Trophoblast cell (in vitro differentiated cells and primary cell): Measurements from ENCODE around the gene ADARB2.

ENCODE experiments used
- DNase-seq, 2 donors: peaks; one replicate each; pipeline ENCODE4 v3.0.0-alpha.2; 2016
- H2AFZ ChIP-seq: 2 replicates; pipeline ENCODE4 v1.6.1; 2013; ENCODE audit warnings: low read length, moderate library complexity, mild to moderate bottlenecking; ENCODE audit not compliant: insufficient read depth, poor library complexity
- H2AK5ac ChIP-seq: 2 replicates; pipeline ENCODE4 v1.6.1; 2013; ENCODE audit warnings: mild to moderate bottlenecking, low read length
- H2BK120ac ChIP-seq: 2 replicates; pipeline ENCODE4 v1.6.1; 2013; ENCODE audit warnings: low read length, mild to moderate bottlenecking, moderate library complexity; ENCODE audit not compliant: insufficient read depth, poor library complexity
- H2BK12ac ChIP-seq: 2 replicates; pipeline ENCODE4 v1.6.1; 2013; ENCODE audit warnings: mild to moderate bottlenecking, low read length, moderate library complexity
- H2BK5ac ChIP-seq: 2 replicates; pipeline ENCODE4 v1.6.1; 2013; ENCODE audit warnings: low read length, low read depth, moderate library complexity, mild to moderate bottlenecking; ENCODE audit not compliant: poor library complexity
- H3K14ac ChIP-seq: 2 replicates; pipeline ENCODE4 v1.6.1; 2013; ENCODE audit warnings: mild to moderate bottlenecking, low read length
- H3K18ac ChIP-seq: 2 replicates; pipeline ENCODE4 v1.6.1; 2013; ENCODE audit warnings: mild to moderate bottlenecking, low read length
- H3K23ac ChIP-seq: 2 replicates; pipeline ENCODE4 v1.6.1; 2013; ENCODE audit warnings: low read length
- H3K27ac ChIP-seq: 2 replicates; pipeline ENCODE4 v1.5.1; 2013; ENCODE audit warnings: low read depth, mild to moderate bottlenecking, inconsistent platforms, low read length, moderate library complexity
- H3K27me3 ChIP-seq: 2 replicates; pipeline ENCODE4 v1.6.1; 2013; ENCODE audit warnings: inconsistent platforms, mild to moderate bottlenecking, low read length, moderate library complexity; ENCODE audit not compliant: insufficient read depth
- H3K36me3 ChIP-seq, 2 experiments: 1 replicate in 1 of 2; 2 replicates in 1 of 2; pipeline ENCODE4 v1.6.1; 2013; ENCODE audit warnings: low read length in 2 of 2, mild to moderate bottlenecking in 2 of 2, moderate library complexity in 1 of 2; ENCODE audit not compliant: insufficient read depth in 2 of 2, control insufficient read depth in 1 of 2
- H3K4ac ChIP-seq: 2 replicates; pipeline ENCODE4 v1.6.1; 2013; ENCODE audit warnings: low read depth, mild to moderate bottlenecking, low read length, moderate library complexity
- H3K4me1 ChIP-seq, 2 experiments: 1 replicate in 1 of 2; 2 replicates in 1 of 2; pipeline ENCODE4 v1.6.1; 2013; ENCODE audit warnings: low read length in 2 of 2, mild to moderate bottlenecking in 2 of 2, moderate library complexity in 1 of 2; ENCODE audit not compliant: insufficient read depth in 2 of 2, control insufficient read depth in 1 of 2
- H3K4me2 ChIP-seq: 2 replicates; pipeline ENCODE4 v1.6.1; 2013; ENCODE audit warnings: inconsistent platforms, mild to moderate bottlenecking, low read length, moderate library complexity
- H3K4me3 ChIP-seq: 2 replicates; pipeline ENCODE4 v1.5.1; 2013; ENCODE audit warnings: mild to moderate bottlenecking, low read depth, low read length, inconsistent platforms
- H3K79me1 ChIP-seq: one replicate; pipeline ENCODE4 v1.6.1; 2013; ENCODE audit warnings: low read length
- H3K79me2 ChIP-seq: 2 replicates; pipeline ENCODE4 v1.6.1; 2013; ENCODE audit warnings: low read length, mild to moderate bottlenecking; ENCODE audit not compliant: control insufficient read depth, insufficient read depth, poor library complexity
- H3K9ac ChIP-seq: 2 replicates; pipeline ENCODE4 v1.6.1; 2013; ENCODE audit warnings: mild to moderate bottlenecking, low read length
- H3K9me3 ChIP-seq: 2 replicates; pipeline ENCODE4 v1.6.1; 2013; ENCODE audit warnings: low read depth, mild to moderate bottlenecking, control low read depth, inconsistent platforms, low read length; ENCODE audit not compliant: insufficient read depth
- H4K12ac ChIP-seq: 2 replicates; pipeline ENCODE4 v1.6.1; 2013; ENCODE audit warnings: low read depth, mild to moderate bottlenecking, low read length, moderate library complexity
- H4K8ac ChIP-seq: 2 replicates; pipeline ENCODE4 v1.6.1; 2013; ENCODE audit warnings: low read depth, mild to moderate bottlenecking, low read length, moderate library complexity
- H4K91ac ChIP-seq: one replicate; pipeline ENCODE4 v1.6.1; 2013; ENCODE audit warnings: low read depth, mild to moderate bottlenecking, low read length, moderate library complexity
- WGBS: extraction: QIAGEN DNeasy Blood & Tissue Kit; methylation state at CpG from one replicate; pipeline ENCODE4 v1.1.7; 2013; ENCODE audit warnings: missing lambda C conversion rate; ENCODE audit not compliant: insufficient read length, insufficient coverage; ENCODE audit errors: extremely low coverage; 5-methylcytosine and 5-hydroxymethylcytosine counted together

Gene ADARB2

GRCh38 chr10:1665021-1665661 is 72.2 kb downstream of the ADARB2 start:
- no peak overlapping the region for H3K9ac ChIP-seq
- H3K4me1 ChIP-seq = no peaks in the 10 kb centered on the region
- no peak overlapping the region for H3K4ac ChIP-seq
- no peak overlapping the region for H2AFZ ChIP-seq
- H2BK5ac ChIP-seq = no peak overlapping the region
- H3K79me2 ChIP-seq = no peaks in the 10 kb centered on the region
- H2BK120ac ChIP-seq = no peak overlapping the region
- H3K4me3 ChIP-seq = no peak overlapping the region
- H4K8ac ChIP-seq = no peak overlapping the region
- H3K79me1 ChIP-seq = no peaks in the 10 kb centered on the region
- H3K9me3 ChIP-seq = peaks cover 6% of the 10 kb centered on the region
- no peaks in the 10 kb centered on the region for H3K27me3 ChIP-seq
- no peak overlapping the region for H4K91ac ChIP-seq
- no peak overlapping the region for H3K14ac ChIP-seq
- H4K12ac ChIP-seq = no peak overlapping the region
- no peak overlapping the region for H3K4me2 ChIP-seq
- whole genome bisulfite sequencing = no CpG with 5 or more reads among the region's 20 CpGs
- H3K36me3 ChIP-seq = no peaks in the 10 kb centered on the region
- H3K27ac ChIP-seq = no peak overlapping the region
- H3K23ac ChIP-seq = no peak overlapping the region
- H2BK12ac ChIP-seq = no peak overlapping the region
- no peak overlapping the region for H3K18ac ChIP-seq
- H2AK5ac ChIP-seq = no peak overlapping the region
- no peak for DNase-seq

- H3K23ac ChIP-seq = no peak overlapping the region
Measured at GRCh38 chr10:1664333-1664964, 72.9 kb downstream of the ADARB2 start.

GRCh38 chr10:1663226-1663625 is 74.1 kb downstream of the ADARB2 start:
- peaks cover 6% of the 10 kb centered on the region for H3K9me3 ChIP-seq
- no peak overlapping the region for H3K27ac ChIP-seq
- H3K79me1 ChIP-seq = no peaks in the 10 kb centered on the region
- no peak overlapping the region for H2AFZ ChIP-seq
- no peak overlapping the region for H4K8ac ChIP-seq
- H3K4me3 ChIP-seq = no peak overlapping the region
- H2AK5ac ChIP-seq = no peak overlapping the region
- no peak overlapping the region for H4K12ac ChIP-seq
- H3K36me3 ChIP-seq = no peaks in the 10 kb centered on the region
- H3K14ac ChIP-seq = no peak overlapping the region
- no peak overlapping the region for H3K4ac ChIP-seq
- no peak overlapping the region for H3K23ac ChIP-seq
- H3K79me2 ChIP-seq = no peaks in the 10 kb centered on the region
- H2BK120ac ChIP-seq = no peak overlapping the region
- no peak overlapping the region for H2BK12ac ChIP-seq
- DNase-seq = no peak
- no peak overlapping the region for H3K18ac ChIP-seq
- H2BK5ac ChIP-seq = no peak overlapping the region
- H3K4me2 ChIP-seq = no peak overlapping the region
- no peak overlapping the region for H4K91ac ChIP-seq
- H3K27me3 ChIP-seq = no peaks in the 10 kb centered on the region
- no peak overlapping the region for H3K9ac ChIP-seq
- no peaks in the 10 kb centered on the region for H3K4me1 ChIP-seq
- no CpG with 5 or more reads among the region's 17 CpGs for WGBS

More at GRCh38 chr10:1664333-1664964, 72.9 kb downstream of the ADARB2 start:
- Histone ChIP-seq H2BK120ac (no peak overlapping the region), H3K36me3 (no peaks in the 10 kb centered on the region), H2AFZ (no peak overlapping the region), H3K4ac (no peak overlapping the region), H3K27me3 (no peaks in the 10 kb centered on the region), H3K9ac (peak overlapping the region; percentile 50), H2BK12ac (no peak overlapping the region), H3K4me3 (no peak overlapping the region), H3K18ac (no peak overlapping the region), H2AK5ac (no peak overlapping the region), H3K4me1 (no peaks in the 10 kb centered on the region), H3K14ac (no peak overlapping the region), H2BK5ac (no peak overlapping the region), H4K8ac (no peak overlapping the region), H3K79me2 (no peaks in the 10 kb centered on the region), H3K9me3 (peaks cover 6% of the 10 kb centered on the region), H4K12ac (no peak overlapping the region), H4K91ac (no peak overlapping the region), H3K27ac (no peak overlapping the region), H3K4me2 (no peak overlapping the region), H3K79me1 (no peaks in the 10 kb centered on the region)
- DNase-seq = no peak
- no CpG with 5 or more reads among the region's 15 CpGs for WGBS

GRCh38 chr10:1662438-1663025 is 74.8 kb downstream of the ADARB2 start:
- Histone ChIP-seq H3K14ac (no peak overlapping the region), H3K4me2 (no peak overlapping the region), H3K36me3 (no peaks in the 10 kb centered on the region), H2BK5ac (no peak overlapping the region), H4K12ac (no peak overlapping the region), H3K4me1 (no peaks in the 10 kb centered on the region), H3K9me3 (peaks cover 6% of the 10 kb centered on the region), H4K8ac (no peak overlapping the region), H3K27me3 (no peaks in the 10 kb centered on the region), H3K4ac (no peak overlapping the region), H4K91ac (no peak overlapping the region), H2BK120ac (no peak overlapping the region), H2AFZ (no peak overlapping the region), H2BK12ac (no peak overlapping the region), H3K18ac (no peak overlapping the region), H3K23ac (no peak overlapping the region), H3K9ac (no peak overlapping the region), H3K79me2 (no peaks in the 10 kb centered on the region), H2AK5ac (no peak overlapping the region), H3K4me3 (no peak overlapping the region), H3K27ac (no peak overlapping the region), H3K79me1 (no peaks in the 10 kb centered on the region)
- no peak for DNase-seq
- no CpG with 5 or more reads among the region's 20 CpGs for WGBS
